Stimulated activated CD4-positive, alpha-beta T cell treated with anti-CD3 and anti-CD28 coated beads, Interleukin-2, amount 100 ng/mL, for 48 hours (primary cell): ENCODE results near the gene PIN4.
"Not testable (repeated sequence)": the region's sequence is repeated elsewhere in the genome, so short reads cannot be mapped to it uniquely, and the experiment has no call there.

ENCODE experiments used
- DNase-seq, 2 donors: peaks; one replicate each; pipeline ENCODE4 v3.0.0-alpha.2; 2020

Gene PIN4

DNA sequence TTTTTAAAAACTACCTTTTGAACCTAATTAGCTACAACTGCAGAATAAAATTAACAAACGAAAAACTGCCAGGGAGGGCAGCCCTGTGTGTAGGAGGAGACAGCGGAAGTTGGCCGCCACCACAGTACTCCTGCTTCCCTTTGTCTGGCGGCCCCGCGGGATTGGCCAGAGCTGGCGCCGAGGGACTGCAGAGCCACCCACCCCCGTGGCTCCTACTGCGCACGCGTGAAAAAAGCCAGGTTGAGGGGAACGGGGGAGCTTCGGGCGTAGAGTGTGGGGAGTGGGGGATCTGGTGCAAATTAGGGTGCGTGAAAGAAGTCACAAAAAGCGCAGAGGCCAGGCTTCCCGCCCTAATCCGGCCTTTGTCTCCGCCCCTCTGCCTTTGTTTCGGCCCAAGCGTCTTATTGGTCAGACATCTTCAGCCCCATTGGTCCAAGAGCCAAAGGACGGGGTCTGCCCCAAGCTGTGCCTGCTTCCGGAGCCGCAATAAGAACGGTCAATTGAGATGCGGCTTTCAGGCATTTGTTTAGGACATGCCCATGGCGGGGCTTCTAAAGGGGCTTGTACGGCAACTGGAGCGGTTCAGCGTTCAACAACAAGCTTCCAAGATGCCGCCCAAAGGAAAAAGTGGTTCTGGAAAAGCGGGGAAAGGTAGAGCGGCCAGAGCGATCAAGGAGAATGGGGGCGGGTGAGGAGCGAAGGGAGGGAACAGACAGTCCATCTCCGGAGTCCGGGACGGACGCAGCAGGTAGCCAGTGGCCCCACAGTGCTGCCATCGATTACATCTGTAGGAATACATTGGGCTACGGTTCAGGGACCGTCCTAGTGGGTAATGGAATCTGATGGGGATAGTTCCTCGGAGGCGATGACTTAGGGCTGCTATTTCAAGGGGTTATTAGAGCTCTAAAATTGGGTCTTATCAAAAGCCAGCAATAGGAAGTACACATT lies at the start of gene PIN4:
Gene PIN4, plus strand, starts transcription at position 580 of the 948 bp plus-strand sequence. Its CDS starts 29 bp downstream, at position 609.
- DNase-seq, result peak; percentile 63 to 71

GRCh38 chrX:72132456-72132855 lies 49.1 kb upstream of the PIN4 start:
- DNase-seq, result no peak

DNA sequence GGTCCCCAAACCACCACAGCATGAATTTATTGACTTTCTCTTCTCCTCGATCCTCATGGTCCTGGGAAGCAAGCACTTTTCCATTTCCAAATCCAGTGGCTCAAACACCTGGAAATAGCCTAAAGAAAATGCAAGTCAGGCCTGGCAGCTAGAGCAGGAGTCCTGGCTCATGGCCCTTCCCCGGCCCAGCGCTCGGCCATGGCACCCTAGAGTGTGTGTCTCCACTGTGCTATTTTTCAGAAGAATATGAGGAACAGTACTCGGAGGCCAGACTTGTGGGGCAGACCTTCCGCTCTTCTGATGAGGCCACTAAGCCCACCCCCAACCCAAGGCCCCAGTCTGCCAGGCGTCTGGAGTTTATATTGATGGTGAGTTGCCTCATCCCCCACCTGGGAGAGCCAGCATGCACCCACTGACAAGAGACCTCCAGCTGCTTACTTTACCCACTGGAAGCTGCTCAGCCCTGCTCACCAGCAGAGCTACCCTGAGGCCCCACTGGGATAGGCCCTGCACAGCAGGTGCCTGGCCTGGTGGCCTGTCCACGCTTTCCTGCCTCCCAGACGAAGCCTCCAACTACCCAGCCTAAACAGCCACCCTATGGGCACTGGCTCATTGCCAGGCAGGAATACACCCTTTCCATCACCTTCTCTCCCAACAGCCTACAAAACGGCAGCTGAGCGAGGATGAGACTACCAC lies 47.6 kb upstream of the PIN4 start:
- DNase-seq, result no peak

DNA sequence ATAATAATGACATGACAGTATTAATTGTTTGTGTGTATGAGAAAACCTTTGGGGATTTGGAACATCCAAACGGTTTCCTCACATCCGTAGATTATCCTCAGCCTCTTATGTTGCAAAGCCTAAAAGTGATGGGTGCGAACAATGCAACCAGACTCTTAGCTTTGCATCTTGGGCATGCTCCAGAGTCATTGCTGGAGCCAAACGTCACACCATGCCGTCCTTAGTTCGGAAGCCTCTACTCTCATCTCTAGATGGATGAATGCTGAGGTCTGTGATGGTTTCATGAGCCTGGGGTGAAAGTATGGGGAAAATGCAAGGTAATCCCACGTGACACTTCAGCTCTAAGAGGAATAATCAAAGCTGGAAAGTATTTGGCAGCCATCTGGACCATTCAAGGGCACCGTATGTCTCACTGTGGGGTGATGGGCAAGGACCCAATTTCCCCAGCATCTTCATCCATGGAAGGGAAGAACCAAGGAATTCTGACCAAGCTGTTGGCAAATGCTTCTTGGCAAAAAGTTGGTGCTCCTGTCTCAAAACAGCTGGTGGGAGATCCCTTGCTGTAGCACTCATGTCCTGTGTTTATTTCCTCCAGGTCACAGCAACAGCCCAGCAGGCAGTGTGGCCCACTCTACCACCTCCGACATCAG lies 43.6 kb upstream of the PIN4 start:
- DNase-seq, result no peak

GRCh38 chrX:72139538-72139937 lies 42.0 kb upstream of the PIN4 start:
- no peak for DNase-seq

GRCh38 chrX:72141372-72142004 lies 40.1 kb upstream of the PIN4 start:
- DNase-seq, result no peak

DNA sequence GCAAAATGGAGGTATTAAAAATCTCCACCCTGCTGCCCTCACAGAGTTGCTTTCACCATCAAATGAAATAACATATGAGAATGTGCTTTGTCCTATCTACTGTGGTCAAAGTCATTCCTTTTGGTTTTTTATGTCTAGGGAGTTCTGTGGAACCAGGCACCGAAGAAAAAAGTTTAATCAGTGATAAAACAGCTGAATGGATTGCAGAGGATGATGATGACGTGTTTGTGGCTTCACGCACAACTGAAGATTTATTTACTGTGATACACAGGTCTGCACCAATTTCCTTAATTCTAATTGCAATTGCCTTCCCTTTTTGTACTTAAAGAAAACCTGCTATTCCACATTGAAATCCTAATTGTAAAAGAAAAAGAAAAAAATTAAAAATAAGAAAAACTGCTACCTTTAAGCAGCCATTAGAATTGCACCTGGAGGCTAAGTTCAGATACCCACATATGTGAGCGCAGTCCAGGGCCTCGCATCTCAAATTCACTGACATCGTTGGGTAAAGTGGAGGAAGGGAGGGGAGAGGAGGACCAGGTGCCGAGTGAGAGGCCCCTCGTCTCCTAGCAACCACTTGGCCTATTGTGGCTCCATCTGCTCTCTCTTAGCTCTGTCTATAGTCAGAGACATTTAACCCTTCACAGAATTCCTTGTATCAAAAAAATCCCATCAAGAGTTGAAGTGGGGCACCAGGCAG lies 39.3 kb upstream of the PIN4 start:
- DNase-seq, result no peak

GRCh38 chrX:72142794-72143608 lies 38.6 kb upstream of the PIN4 start:
- no peak for DNase-seq

DNA sequence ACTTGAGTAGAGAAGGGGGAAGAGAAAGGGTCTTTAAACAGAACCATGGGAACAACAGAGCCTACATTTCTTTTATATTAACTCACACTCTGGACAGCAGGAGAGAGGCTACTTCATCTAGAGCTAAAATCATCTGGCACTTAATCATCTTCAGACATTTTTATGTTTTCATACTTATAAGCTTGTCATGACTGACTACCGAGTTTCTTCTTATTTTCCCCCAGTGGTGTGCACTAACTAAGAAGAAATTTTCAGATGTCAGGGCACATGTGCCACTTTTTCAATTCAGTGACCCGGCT lies 38.0 kb upstream of the PIN4 start:
- DNase-seq, result no peak

GRCh38 chrX:72145181-72145580 lies 36.4 kb upstream of the PIN4 start:
- DNase-seq, result no peak

- no peak for DNase-seq
Observed at GRCh38 chrX:72146527-72146926, 35.0 kb upstream of the PIN4 start.

GRCh38 chrX:72158773-72159172 lies 22.8 kb upstream of the PIN4 start:
- DNase-seq, result no peak

- DNase-seq, result no peak
Observed at GRCh38 chrX:72159769-72160168, 21.8 kb upstream of the PIN4 start.

- no peak for DNase-seq
Observed at GRCh38 chrX:72165551-72165950, 16.0 kb upstream of the PIN4 start.

- peak; percentile 4 to 10 for DNase-seq
Observed at GRCh38 chrX:72169008-72169728, 12.4 kb upstream of the PIN4 start.

- DNase-seq, result not testable (repeated sequence)
Observed at GRCh38 chrX:72176289-72176688, 5.3 kb upstream of the PIN4 start.

DNA sequence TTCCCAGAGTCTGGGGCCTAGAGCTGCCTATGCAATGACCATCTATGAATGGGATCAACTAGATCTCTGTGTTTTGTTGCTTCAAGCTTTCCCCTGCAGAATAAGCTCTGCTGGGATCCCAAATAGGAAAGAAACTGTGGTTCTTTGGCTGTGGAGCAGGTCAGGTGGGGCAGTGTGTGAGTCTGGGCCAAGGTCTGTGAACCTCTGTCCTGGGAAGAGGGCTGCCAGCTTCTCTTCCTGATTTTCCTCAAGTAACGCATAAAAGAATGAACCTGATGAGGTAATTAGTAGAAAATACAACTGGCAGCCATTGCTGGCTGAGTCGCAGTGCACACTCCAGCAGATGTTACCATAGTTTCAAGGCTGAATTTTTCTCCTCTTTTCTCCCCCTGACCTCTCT lies 4.6 kb upstream of the PIN4 start:
- DNase-seq, result no peak

DNA sequence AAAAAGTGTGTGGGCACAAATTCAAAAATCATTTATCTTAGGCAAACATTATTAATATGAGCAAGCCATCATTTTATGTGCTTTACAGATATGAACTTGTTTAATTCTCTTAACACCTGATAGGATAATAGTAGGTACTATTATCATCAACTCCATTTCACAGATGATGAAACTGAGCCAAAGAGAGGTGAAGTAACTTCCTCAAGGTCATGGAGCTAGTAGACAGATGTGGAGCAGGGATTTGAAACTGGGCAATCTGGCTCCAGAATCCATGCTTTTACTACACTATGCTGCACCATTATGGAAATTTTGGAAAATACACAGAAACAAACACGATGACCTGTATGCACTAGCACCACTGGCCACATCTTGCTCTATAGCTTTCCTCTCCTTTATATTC lies 1.0 kb upstream of the PIN4 start:
- no peak for DNase-seq

GRCh38 chrX:72182924-72183323 lies 1.4 kb downstream of the PIN4 start:
- no peak for DNase-seq

DNA sequence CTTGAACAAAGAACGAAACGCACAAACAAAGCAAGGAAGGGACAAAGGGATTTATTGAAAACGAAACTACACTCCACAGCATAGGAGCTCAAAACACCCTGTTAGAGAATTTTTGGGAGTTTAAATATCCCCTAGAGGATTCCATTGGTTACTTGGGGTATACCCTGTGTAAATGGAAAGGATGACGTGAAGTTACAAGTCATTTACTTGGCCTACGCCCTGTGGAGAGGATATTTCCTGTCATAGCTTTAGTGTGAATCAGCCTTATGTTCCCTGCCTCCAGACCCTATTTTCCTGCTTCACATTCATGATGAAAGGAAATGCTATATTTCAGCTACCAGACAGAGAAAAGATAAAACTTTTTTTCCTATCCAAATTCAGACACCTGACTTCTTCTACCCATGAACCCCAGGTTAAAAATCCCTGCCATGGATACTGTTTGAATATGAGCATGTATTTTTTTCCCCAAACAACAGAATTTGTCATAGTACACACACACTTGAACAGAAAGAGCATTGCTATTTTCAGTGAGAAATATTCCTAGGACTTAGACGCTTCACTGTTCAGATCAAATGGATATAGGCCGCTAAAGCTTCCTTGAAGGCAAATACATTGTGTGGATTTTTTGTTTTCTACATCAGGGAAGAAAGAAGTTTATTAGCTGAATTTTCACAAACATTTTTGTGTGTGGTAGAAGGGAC lies 20.4 kb downstream of the PIN4 start:
- no peak for DNase-seq
